Measurements from ENCODE around the gene DPYSL3. TPM values are rescaled to one million over a fixed set of nuclear protein-coding genes. Genes with fewer than 3 reads are reported as not detected.
A peak's percentile ranks its signal among the peaks of the same experiment; 100 is the strongest.
"Not testable (repeated sequence)": the region's sequence is repeated elsewhere in the genome, so short reads cannot be mapped to it uniquely, and the experiment has no call there.

DPYSL3 gene
- 81.2 TPM for total RNA-seq

GRCh38 chr5:147509710-147510651, at the start of gene DPYSL3:
Gene DPYSL3, minus strand, starts transcription at chr5:147510068. Its CDS starts 210 bp downstream, at chr5:147509858.
- intact Hi-C loops (cut with DNase I) = no loop called here
- peak; percentile 81 for DNase-seq (ENCODE audit: low spot score)
- peak; percentile 94 for ATAC-seq

- intact Hi-C loops (cut with DNase I) = no loop called here
- DNase-seq (ENCODE audit: low spot score) = peak; percentile 73
- peak; percentile 77 for ATAC-seq
Observed at GRCh38 chr5:147558826-147559225, 49.0 kb upstream of the DPYSL3 start.

GRCh38 chr5:147557876-147558745, 48.2 kb upstream of the DPYSL3 start:
- DNase-seq (ENCODE audit: low spot score) = no peak
- intact Hi-C loops (cut with DNase I) = no loop called here
- ATAC-seq = peak; percentile 41

GRCh38 chr5:147555176-147555575, 45.3 kb upstream of the DPYSL3 start:
- intact Hi-C loops (cut with DNase I) = no loop called here
- no peak for DNase-seq (ENCODE audit: low spot score)
- ATAC-seq = no peak

GRCh38 chr5:147554261-147554817, 44.5 kb upstream of the DPYSL3 start:
- intact Hi-C loops (cut with DNase I) = no loop called here
- DNase-seq (ENCODE audit: low spot score) = no peak
- peak; percentile 87 for ATAC-seq

GRCh38 chr5:147553817-147554216, 43.9 kb upstream of the DPYSL3 start:
- intact Hi-C loops (cut with DNase I); DNase-seq (ENCODE audit: low spot score): not testable (repeated sequence)
- ATAC-seq = peak; percentile 64

- intact Hi-C loops (cut with DNase I) = no loop called here
- ATAC-seq (no peak), DNase-seq (ENCODE audit: low spot score) (no peak)
Observed at GRCh38 chr5:147552897-147553296, 43.0 kb upstream of the DPYSL3 start.

- ATAC-seq (no peak), DNase-seq (ENCODE audit: low spot score) (no peak)
- intact Hi-C loops (cut with DNase I) = no loop called here
Observed at GRCh38 chr5:147551677-147552076, 41.8 kb upstream of the DPYSL3 start.

- intact Hi-C loops (cut with DNase I) = no loop called here
- ATAC-seq (no peak), DNase-seq (ENCODE audit: low spot score) (no peak)
Observed at GRCh38 chr5:147547730-147548129, 37.9 kb upstream of the DPYSL3 start.

GRCh38 chr5:147544556-147544955, 34.7 kb upstream of the DPYSL3 start:
- ATAC-seq (no peak), DNase-seq (ENCODE audit: low spot score) (no peak)
- intact Hi-C loops (cut with DNase I) = no loop called here

- no peak for DNase-seq (ENCODE audit: low spot score)
- no peak for ATAC-seq
- intact Hi-C loops (cut with DNase I) = no loop called here
Observed at GRCh38 chr5:147539053-147539452, 29.2 kb upstream of the DPYSL3 start.

GRCh38 chr5:147538236-147538635, 28.4 kb upstream of the DPYSL3 start:
- intact Hi-C loops (cut with DNase I) = no loop called here
- ATAC-seq = no peak
- DNase-seq (ENCODE audit: low spot score) = no peak

- DNase-seq (ENCODE audit: low spot score) = no peak
- intact Hi-C loops (cut with DNase I) = no loop called here
- ATAC-seq = no peak
Observed at GRCh38 chr5:147534172-147534951, 24.5 kb upstream of the DPYSL3 start.

GRCh38 chr5:147532156-147532555, 22.3 kb upstream of the DPYSL3 start:
- intact Hi-C loops (cut with DNase I) = no loop called here
- DNase-seq (ENCODE audit: low spot score) = no peak
- no peak for ATAC-seq

- intact Hi-C loops (cut with DNase I) = no loop called here
- DNase-seq (ENCODE audit: low spot score) (no peak), ATAC-seq (peak; percentile 67)
Observed at GRCh38 chr5:147530530-147531389, 20.9 kb upstream of the DPYSL3 start.

GRCh38 chr5:147523069-147523468, 13.2 kb upstream of the DPYSL3 start:
- DNase-seq (ENCODE audit: low spot score) (no peak), ATAC-seq (no peak)
- intact Hi-C loops (cut with DNase I) = no loop called here

GRCh38 chr5:147522435-147522834, 12.6 kb upstream of the DPYSL3 start:
- DNase-seq (ENCODE audit: low spot score) (no peak), ATAC-seq (no peak)
- intact Hi-C loops (cut with DNase I) = no loop called here

GRCh38 chr5:147520450-147520849, 10.6 kb upstream of the DPYSL3 start:
- DNase-seq (ENCODE audit: low spot score) = no peak
- intact Hi-C loops (cut with DNase I) = no loop called here
- no peak for ATAC-seq
